HG02610 (cell line): ENCODE measurements around the gene OR5H2.
"Not testable (repeated sequence)": the region's sequence is repeated elsewhere in the genome, so short reads cannot be mapped to it uniquely, and the experiment has no call there.

Source experiments
- ATAC-seq: cut with Tn5 transposase; IDR thresholded peaks from one replicate; pipeline ENCODE4 v1.9.1; 2021; ENCODE audit warnings: mild to moderate bottlenecking, moderate library complexity; ENCODE audit not compliant: unreplicated experiment

The OR5H2 gene

DNA sequence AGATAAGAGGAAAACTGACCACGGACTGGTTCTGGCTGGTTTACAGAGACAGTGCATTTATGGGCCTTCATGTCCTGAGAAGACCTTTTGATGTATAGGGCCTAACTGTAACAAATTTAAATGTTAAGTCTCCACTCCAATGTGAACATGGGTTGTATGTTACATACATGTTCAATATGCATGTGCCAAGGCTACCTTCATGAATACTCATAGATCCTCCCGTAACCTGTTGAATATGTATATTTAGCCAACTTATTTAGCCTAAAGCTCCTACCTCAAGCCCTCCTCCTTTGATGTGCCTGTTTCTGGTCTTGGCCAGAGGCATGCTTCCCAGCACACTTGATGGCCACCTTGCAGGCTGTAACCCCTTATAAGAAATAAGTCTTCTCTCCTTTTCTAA lies at the start of gene OR5H2:
TSS of gene OR5H2 (plus strand) at position 301 of the 400 bp plus-strand sequence. CDS start 398 bp downstream, outside the sequence.
- ATAC-seq = no peak

DNA sequence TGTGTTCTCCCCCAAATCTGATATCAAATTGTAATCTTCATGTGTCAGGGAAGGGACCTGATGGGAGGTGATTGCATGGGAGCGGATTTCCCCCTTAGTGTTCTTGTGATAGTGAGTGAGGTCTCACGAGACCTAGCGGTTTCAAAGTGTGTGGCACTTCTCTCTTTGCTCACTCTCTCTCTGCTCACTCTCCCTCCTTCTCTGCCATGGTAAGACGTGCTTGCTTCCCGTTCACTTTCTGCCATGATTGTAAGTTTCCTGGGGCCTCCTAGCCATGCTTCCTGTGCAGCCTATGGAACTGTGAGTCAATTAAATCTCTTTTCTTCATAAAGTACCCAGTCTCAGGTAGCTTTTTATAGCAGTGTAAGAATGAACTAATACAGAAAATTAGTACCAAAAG lies 48.8 kb upstream of the OR5H2 start:
- ATAC-seq = no peak

DNA sequence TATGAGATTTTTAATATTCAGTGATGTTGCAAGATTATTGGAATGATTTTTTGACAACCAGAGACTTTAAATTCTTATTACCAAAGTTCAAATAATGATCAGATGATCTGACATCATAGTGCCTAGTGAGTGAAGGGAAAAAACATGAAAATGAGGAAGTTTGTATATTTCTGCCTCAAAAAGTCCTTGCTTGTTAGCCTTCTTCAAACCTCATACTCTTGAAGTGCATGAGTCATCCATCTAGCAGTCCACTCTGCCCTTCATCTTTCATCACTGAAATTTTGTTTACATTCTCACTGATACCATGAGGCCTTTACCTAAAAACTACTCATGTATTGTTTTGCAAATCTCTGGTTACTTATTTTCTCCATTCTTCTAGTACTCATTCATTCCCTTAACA lies 42.2 kb upstream of the OR5H2 start:
- no peak for ATAC-seq

DNA sequence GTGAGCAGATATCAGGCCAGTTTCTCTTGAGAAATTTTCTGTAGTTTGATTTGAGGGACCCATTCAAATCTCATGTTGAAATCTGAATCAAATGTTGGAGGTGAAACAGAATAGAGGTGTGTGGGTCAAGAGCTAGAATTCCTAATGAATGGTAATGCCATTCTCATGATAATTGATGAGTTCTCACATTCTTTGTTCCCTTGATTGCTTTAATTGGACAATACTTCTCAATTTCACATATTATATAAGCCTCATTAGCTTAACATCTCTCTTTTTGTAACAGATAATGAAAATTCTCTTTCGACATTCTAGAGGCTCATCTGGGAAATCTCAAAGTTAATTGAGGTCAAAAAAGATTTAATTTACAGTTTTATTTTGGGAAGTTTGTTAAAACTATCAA lies 40.1 kb upstream of the OR5H2 start:
- ATAC-seq = no peak

DNA sequence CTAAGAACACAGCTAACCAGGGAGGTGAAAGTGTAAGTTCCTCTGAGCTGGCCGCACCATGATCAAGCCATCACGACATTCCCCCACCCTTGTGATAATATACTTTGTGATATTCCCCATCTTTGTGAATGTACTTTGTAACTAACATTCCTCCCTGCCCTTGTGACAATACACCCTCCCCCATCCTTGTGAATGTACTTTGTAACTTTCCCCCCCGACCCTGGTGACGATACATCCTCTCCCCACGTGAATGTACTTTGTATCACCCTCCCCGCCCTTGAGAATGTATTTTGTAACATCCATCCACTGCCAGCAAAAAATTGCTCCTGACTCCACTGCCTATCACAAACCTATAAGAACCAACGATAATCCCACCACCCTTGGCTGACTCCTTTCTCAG lies 38.5 kb upstream of the OR5H2 start:
- ATAC-seq = no peak

DNA sequence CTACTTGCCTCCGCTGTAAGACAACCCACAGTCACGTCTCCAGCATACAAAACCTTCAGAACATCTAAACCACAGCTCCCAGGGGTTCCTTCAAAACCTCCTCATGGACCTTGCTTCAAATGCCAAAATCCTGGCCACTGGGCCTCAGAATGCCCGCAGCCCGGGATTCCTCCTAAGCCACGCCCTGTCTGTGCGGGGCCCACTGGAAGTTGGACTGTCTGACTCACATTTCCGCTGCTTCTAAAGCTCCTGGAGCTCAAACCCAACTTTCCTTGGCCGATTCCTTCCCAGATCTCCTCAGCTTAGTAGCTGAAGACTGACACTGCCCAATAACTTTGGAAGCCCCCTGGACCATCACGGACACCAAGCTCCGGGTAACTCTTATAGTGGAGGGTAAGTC lies 36.2 kb upstream of the OR5H2 start:
- no peak for ATAC-seq

DNA sequence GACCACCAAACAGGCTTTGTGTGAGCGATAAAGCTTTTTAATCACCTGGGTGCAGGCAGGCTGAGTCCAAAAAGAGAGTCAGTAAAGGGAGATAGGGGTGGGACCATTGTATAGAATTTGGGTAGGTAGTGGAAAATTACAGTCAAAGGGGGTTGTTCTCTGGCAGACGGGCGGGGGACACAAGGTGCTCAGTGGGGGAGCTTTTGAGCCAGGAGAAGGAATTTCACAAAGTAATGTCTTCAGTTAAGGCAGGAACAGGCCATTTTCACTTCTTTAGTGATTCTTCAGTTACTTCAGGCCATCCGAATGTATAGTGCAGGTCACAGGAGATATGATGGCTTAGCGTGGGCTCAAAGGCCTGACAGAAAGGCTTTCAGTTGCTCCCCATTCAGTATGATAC lies 26.3 kb upstream of the OR5H2 start:
- ATAC-seq = not testable (repeated sequence)

DNA sequence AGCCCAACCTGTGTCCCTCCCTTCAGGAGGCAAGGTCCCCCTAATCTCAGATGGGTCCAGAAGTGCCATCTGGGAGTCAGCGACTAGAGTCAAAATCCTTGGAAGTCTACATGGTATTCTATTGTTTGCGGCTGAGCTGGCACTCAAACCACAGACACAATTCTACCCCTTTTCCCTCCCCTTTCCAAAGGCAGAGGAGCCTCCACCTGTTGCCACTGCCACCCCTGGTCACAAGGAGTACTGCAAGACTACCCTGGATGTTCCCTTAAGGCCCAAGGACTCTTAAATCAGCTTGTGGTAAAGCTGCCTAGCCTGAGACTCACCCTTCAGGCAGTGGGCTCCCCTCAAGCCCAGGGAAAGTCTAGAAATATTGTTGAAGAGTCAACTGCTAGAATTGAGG lies 22.6 kb upstream of the OR5H2 start:
- no peak for ATAC-seq

DNA sequence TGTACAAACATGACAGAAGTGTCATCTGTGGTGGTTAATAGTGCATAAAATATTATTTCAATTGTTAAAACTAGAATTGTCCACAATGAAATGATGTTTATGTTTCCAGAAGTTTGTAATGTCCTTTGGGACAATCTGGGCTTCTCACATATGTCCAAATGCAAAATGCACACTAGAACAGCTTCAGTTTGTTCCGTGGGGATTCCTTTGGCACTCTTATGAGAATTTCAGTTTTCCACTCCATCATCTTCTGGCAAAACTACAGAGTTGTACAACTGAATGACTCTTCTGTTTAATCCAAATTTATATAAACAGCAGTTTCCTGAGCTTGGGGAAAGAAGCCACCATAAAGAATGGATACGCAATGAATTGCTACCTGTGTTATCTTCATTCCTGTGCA lies 20.3 kb upstream of the OR5H2 start:
- ATAC-seq = no peak

DNA sequence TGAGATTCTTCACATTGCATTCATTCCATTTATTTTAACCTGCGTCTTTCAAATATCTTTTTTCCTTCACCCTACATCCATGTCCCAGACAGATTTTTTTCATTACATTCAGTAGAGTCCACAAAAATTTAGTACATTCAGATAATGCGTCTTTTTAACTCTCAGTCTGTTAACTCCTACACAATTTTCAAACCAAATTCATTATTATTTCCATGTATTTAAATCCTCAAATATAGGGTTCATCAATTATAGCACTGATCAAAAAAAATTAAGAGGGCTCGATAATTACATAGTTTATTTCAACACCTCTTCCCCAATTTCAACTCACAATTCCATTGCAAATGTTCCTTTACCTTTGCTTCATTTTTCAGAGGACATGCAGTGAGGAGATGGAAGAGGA lies 18.4 kb upstream of the OR5H2 start, which contains the start of gene OR5H6:
TSS of gene OR5H6 (plus strand) at position 301 of the 400 bp plus-strand sequence. CDS start at position 390, 89 bp downstream.
- no peak for ATAC-seq

DNA sequence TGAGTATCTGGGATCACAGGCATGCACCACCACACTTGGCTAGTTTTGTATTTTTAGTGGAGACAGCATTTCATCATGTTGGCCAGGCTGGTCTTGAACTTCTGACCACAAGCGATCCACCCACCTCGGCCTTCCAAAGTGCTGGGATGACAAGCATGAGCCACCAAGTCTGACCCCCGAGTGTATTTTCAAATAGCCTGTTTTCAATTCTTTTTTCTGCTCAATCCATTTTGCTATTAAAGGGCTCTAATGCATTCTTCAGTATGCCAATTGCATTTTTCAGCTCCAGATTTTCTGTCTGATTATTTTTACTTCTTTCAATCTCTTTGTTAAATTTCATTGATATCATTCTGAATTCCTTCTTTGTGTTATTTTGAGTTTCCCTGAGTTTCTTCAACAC lies 12.5 kb upstream of the OR5H2 start:
- no peak for ATAC-seq

DNA sequence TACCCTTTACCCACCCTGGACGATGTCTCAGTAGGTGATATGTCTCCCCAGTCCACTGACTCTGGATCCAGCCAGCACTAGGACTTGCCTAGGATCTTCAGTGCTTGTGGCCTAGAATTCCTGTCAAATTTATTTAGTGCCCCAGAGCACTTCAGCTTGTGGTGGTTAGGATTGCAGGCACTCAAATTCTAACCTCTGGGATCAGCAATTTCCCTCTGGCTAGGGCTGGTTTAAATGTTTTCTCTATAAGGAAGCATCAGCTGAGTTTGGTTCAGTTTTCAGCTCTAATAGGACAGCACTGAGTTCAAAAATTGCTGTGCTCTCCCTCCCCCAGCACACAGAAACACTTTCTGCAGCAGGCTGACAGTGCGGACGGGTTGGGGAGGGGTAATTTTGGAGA lies 10.2 kb upstream of the OR5H2 start:
- no peak for ATAC-seq

DNA sequence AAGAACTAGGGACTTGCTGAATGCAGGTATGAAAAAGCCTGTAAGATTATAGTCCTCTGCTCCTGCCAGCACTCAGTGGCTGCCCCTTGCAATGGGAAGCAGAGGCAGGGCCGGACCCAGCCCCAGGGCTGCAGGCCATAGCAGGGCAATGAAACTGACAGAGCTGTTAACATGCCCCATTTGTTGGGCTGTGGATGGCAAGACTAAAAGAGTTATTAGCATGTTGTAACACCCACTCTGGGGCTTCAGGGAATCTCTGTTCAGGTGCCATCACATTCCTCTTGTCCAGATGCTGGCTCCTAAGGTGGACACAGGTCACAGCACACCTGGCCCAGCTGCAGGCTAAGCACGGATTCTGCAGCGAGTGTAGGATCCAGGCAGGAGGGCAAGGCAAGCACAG lies 7.4 kb upstream of the OR5H2 start:
- ATAC-seq = no peak

DNA sequence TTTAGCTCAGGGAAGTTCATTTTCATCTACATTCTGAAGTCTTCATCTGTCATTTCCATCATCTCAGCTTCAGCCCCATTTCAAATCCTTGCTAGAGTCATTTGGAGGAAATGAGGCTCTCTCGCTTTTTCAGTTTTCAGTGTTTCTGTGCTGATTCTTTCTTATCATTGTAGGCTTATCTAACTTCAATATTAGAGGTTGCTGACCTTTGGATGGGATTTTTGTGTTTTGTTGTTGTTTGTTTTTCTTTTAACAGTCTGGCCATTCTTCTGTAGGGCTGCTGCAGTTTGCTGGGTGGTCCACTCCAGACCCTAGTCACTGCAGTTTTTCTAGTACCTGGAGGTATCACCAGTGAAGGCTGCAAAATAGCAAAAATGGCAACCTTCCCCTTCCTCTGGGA lies 8.6 kb downstream of the OR5H2 start:
- ATAC-seq = no peak

DNA sequence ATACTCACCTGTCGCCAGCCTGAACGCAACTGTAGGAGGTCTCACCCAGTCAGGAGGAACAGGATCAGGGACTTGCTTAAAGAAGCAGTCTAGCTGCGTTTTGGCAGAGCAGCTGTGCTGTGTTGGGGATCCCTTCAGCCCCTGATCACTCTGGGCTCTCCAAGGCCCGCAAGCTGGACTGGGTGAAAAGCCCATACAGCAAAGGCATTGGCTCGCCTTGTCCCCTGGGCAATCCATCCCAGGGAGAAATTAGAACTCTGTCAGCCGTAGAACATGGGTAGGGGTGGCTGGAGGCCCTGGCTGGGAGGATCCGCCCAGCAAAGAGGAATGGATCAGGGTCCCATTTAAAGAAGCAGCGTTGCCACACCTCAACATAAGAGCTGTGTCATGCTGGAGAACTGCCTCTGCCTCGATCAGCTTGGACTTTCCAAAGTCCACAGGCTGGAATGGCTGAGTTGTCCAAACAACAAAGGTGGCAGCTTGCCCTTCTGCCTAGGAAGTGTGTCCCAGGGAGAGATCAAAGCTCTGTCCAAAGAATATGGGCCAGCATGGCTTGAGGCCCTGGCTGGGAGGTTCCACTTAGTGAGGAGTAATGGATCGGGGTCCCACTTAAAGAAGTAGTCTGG lies 9.1 kb downstream of the OR5H2 start:
- ATAC-seq = no peak

DNA sequence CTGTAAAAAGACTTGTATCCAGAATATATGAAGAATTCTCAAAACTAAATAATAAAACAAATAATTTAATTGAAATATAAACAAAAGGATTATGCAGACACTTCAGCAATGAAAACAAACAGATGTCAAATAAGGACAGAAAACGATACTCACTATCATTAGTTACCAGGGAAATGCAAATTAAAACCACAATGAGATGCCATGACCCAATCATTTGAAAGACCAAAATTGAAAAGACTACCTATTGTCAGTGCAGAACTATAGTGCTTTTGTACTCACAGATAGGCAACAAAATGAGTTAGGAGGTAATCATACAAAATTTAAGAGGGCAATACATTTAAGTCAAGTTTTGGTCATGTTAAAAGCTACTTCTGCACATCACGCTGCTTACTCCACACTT lies 39.8 kb downstream of the OR5H2 start:
- ATAC-seq = no peak

DNA sequence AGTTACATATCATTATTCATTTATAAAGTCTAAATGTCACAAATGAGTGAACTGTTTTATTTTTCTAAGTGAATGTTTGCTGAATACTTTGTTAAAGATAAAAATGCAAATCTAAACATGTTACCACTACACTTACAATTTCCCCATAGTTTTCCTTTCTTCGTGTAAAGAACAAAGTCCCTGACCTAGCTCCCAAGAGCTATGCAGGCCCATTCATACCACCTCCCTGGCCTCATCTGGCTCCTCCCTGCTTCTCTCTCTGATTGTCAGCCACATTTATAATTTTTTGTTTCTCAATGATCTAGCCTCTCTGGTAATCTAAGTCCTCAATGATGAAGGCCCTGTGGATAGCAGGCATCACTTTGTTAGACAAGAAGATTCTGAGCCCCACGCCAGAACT lies 40.4 kb downstream of the OR5H2 start:
- ATAC-seq = no peak

DNA sequence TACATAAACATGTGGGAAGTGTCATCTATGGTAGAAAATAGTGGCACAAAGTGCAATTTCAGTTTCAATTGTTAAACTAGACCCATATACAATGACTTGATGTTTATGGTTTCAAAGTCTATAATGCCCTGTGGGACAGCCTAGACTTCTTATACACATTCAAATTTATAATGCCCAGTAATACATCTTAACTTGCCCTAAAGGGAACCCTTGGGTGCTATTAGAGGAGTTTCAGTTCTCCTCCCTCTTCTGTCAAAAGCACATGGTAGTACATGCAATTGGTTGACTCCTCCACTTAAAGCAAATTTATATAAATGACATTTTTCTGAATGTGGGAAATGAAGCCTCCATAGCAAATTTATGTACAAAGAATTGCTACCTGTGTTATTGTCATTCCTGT lies 41.1 kb downstream of the OR5H2 start:
- no peak for ATAC-seq

DNA sequence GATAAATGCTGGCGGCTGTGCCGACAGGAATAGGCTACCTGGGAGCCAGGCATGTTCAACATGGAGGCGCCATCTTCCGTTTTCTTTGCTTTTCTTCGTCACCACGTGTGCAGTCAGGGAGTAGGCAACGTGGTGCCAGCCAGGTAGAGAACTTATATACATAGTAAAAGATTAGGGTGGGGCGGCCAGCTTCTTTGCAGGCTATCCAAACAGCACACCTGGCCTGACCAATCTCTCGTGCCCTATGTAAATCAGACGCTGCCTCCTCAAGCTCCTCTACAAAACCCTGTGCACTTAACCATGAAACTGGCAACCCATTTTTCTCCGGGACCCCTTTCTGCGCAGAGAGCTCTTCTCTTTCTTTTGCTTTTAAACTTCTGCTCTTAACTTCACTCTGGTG lies 42.8 kb downstream of the OR5H2 start:
- ATAC-seq = no peak

DNA sequence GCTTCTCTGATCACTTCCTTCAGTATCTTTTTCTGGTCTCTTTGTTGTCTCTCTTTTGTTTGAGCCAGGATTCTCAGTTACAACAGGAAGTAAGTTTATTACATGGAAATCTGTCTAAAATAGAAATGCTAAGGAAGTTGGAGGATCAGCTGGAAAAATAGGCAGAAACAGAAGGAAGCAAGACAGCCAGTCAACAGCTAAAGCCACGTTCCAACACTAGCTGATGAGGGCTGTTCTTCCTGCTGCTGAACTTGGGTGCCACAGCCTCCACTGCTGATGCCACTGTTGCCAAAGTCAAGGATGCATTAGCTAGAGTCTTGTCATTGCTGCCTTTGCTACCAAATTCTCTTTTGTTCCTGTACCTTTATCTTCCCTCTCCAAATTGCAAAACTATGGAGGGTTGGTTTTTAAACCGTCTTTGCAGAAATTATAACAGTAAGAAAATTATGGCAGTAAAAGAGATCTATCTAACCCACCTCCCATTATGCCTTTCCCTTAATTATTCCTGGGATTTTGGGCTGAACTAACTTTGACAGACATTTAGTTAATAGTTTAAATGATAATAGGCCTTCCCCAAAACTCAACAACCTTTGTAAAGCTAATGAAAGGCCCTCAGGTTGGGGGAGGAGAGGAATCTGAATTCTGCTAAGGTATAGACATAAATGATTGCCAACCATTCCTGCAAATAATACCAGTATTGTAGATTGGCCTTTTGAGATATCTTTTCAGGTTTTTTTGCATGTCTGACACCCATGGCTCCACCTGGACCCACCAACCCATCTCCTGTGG lies 44.0 kb downstream of the OR5H2 start:
- no peak for ATAC-seq

DNA sequence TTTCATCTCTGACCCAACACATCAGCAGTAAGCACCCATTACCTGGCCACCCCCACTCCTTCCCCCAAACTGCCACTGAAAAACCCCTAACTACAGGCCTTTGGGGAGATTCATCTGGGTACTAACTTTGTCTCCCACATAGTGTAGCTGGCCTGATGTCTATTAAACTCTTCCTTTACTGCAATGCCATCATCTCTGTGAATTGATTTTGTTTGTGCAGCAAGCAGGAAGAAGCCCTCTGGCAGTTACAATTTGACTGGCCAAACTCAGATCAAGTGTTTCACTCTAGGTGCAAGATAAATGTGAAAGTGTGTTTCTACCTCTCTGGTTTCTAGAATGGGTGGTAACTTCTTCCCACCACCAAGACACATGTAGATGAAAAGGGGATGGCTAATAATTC lies 44.6 kb downstream of the OR5H2 start:
- peak; percentile 80 for ATAC-seq

DNA sequence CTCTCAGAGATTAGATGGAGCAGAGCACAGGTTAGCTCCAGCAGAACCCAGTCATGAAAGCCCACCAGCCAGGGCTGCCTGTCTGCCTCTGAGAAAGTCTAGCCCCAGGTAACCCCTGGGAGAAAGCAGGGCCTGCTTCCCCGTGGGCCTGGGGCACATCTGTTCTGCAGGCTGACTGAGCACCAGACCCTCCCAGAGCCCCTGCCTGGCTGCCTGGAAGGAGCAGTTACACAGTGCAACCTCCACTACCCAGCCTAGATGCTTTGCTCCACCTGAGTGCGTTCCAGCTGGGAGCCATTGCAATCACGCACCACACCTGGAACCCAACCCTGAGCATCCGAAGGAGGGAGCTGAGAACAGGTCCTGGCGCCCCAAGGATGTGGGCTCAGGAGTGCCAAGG lies 46.6 kb downstream of the OR5H2 start:
- no peak for ATAC-seq
